GM10248 (cell line): ENCODE measurements around the gene HOXA2.

Experiments
- CTCF ChIA-PET: fragments of 300-600 bp; sonication (Branson Sonifier 250); formaldehyde crosslinking; extraction: SDS; loops from one replicate; lab custom pipeline; 2021; ENCODE audit warnings: antibody characterized with exemption; lab: Yijun Ruan, JAX
- POLR2A ChIA-PET: fragments of 350-650 bp; sonication (Branson Sonifier 250); formaldehyde crosslinking; extraction: SDS; loops from one replicate; lab custom pipeline; 2020; ENCODE audit warnings: antibody characterized with exemption; lab: Yijun Ruan, JAX
- DNase-seq: peaks from one replicate; pipeline ENCODE4 v3.0.0; 2012; ENCODE audit errors: extremely low spot score
- TF ChIP-seq, protein P1 (sequence below): IDR thresholded peaks from 2 replicates; pipeline ENCODE4 v1.5.1; 2012; ENCODE audit warnings: mild to moderate bottlenecking, low read depth; ENCODE audit errors: extremely low read depth, missing control alignments, control extremely low read depth

HOXA2 gene

DNA sequence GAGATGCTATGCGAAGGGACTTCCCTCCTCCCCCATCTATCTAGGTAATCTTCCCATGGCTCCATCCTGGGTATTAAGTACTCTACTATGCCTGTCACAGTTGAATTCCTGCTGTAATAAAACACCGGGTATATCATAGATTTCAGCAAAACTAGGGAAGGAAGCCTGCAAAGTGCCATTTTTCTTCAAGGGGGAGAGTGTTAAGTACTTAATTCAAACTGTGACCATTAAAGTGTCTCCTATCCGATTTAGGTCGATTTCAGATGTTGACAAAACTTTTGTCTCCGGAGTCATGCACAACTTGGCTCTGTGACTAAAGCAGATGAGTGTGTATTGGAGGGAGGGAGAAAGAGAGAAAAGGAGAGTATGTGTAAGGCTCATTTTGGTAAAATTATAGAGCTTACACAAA is 23.5 kb upstream of the HOXA2 start:
- TF ChIP-seq, protein P1, sequence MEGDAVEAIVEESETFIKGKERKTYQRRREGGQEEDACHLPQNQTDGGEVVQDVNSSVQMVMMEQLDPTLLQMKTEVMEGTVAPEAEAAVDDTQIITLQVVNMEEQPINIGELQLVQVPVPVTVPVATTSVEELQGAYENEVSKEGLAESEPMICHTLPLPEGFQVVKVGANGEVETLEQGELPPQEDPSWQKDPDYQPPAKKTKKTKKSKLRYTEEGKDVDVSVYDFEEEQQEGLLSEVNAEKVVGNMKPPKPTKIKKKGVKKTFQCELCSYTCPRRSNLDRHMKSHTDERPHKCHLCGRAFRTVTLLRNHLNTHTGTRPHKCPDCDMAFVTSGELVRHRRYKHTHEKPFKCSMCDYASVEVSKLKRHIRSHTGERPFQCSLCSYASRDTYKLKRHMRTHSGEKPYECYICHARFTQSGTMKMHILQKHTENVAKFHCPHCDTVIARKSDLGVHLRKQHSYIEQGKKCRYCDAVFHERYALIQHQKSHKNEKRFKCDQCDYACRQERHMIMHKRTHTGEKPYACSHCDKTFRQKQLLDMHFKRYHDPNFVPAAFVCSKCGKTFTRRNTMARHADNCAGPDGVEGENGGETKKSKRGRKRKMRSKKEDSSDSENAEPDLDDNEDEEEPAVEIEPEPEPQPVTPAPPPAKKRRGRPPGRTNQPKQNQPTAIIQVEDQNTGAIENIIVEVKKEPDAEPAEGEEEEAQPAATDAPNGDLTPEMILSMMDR, result no peak
- POLR2A ChIA-PET, result no interaction called here
- DNase-seq, result no peak
- CTCF ChIA-PET, result interaction anchor here (0.9 kb wide), 1 partner anchor 35 kb away, joined by 4 read pairs; no protein-coding TSS in a partner anchor

- TF ChIP-seq, protein P1, result no peak
- no peak for DNase-seq
- POLR2A ChIA-PET, result no interaction called here
- CTCF ChIA-PET, result no interaction called here
Observed at GRCh38 chr7:27124902-27125689, 22.6 kb upstream of the HOXA2 start.

- TF ChIP-seq, protein P1, result no peak
- POLR2A ChIA-PET, result no interaction called here
- DNase-seq, result no peak
- CTCF ChIA-PET, result no interaction called here
Observed at GRCh38 chr7:27124096-27124901, 21.8 kb upstream of the HOXA2 start.

DNA sequence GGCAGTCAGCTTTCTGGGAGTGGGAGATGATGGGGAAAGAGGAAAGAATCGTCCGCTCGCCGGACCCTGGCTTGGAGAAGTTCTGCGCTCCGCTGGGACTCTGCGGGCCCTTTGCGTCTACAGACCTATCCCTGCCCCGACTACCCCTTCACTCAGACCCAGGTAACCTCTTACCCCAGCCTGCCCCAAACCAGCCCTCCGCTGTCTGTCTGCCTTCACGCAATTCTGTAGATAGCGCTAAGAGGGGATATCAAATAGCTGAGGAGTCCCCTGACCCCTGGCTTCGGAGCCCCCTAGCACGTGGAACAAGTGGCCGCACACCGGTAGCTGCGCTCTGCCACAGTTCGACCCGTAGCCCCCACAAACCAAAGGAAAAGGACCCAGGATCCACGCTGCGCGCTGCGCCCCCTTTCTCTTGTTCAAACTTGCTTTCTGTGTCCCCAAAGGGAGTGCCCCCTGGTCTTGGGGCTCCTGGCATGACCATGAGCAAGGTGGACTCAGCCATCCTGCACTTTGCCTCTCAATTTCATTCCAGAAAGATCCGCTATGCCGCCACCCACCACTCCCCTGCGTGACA is 21.1 kb upstream of the HOXA2 start:
- DNase-seq, result no peak
- ChIA-PET CTCF (no interaction called here), POLR2A (no interaction called here)
- TF ChIP-seq, protein P1, result no peak

- TF ChIP-seq, protein P1, result no peak
- ChIA-PET POLR2A (no interaction called here), CTCF (no interaction called here)
- no peak for DNase-seq
Observed at GRCh38 chr7:27123007-27123476, 20.6 kb upstream of the HOXA2 start.
